ENCODE data around the gene TMEM273.

DNA sequence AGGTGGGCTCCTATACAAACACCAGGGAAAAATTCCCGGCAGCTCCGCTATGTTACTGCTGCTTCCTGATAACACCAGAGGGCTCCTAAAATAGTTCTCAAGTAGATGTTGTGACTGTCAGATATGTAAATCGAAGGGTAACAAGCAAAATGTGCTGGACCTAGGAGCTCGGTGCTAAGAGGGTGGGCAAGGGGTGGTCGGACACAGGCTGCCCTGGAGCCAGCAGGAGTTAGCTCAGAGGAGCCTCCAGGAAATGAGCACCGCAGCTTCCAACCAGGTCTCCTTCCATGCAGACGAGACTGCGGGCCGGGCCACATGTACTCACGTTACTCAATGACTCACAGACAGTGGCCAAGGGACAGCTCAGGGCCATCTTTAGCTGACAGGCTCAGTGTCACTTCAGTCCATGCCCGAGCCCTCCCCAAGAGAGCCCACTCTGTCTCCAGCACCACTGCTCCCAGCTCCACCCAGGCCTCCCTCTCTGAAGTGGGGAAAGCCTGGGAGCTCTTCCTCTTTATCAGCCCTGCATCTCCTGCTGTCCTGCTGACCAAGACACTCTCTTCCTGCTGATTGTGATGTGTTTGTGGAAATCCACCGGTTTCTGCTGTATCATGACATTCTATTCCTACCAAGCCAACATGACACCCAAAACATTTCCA, 37.2 kb upstream of the TMEM273 start:
- TF ChIP-seq, protein P1, sequence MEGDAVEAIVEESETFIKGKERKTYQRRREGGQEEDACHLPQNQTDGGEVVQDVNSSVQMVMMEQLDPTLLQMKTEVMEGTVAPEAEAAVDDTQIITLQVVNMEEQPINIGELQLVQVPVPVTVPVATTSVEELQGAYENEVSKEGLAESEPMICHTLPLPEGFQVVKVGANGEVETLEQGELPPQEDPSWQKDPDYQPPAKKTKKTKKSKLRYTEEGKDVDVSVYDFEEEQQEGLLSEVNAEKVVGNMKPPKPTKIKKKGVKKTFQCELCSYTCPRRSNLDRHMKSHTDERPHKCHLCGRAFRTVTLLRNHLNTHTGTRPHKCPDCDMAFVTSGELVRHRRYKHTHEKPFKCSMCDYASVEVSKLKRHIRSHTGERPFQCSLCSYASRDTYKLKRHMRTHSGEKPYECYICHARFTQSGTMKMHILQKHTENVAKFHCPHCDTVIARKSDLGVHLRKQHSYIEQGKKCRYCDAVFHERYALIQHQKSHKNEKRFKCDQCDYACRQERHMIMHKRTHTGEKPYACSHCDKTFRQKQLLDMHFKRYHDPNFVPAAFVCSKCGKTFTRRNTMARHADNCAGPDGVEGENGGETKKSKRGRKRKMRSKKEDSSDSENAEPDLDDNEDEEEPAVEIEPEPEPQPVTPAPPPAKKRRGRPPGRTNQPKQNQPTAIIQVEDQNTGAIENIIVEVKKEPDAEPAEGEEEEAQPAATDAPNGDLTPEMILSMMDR (IDR thresholded peaks at IDR 0.05), result no peak
- no peak for TF ChIP-seq EP300 (IDR thresholded peaks at IDR 0.05)
- TF ChIP-seq POLR2A (IDR thresholded peaks at IDR 0.05), result no peak

Measured in ovary (tissue), 3 donors.